ENCODE results near the gene GRK1.

DNA sequence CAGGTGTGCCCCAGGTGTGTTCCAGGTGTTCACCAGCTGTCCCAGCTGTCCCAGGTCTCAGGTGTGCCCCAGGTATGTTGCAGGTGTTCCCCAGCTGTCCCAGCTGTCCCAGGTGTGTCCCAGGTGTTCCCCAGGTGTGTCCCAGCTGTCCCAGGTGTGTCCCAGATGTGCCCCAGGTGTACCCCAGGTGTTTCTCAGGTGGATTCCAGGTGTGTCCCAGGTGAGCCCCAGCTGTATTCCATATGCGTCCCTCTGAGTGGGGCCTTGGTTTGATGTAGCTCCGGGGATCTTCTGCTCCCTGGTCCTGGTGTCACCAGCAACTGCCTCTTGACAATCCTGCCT lies 719 bp upstream of the GRK1 start:
- no peak for TF ChIP-seq POLR2A (IDR thresholded peaks at IDR 0.05)
- TF ChIP-seq, protein P1, sequence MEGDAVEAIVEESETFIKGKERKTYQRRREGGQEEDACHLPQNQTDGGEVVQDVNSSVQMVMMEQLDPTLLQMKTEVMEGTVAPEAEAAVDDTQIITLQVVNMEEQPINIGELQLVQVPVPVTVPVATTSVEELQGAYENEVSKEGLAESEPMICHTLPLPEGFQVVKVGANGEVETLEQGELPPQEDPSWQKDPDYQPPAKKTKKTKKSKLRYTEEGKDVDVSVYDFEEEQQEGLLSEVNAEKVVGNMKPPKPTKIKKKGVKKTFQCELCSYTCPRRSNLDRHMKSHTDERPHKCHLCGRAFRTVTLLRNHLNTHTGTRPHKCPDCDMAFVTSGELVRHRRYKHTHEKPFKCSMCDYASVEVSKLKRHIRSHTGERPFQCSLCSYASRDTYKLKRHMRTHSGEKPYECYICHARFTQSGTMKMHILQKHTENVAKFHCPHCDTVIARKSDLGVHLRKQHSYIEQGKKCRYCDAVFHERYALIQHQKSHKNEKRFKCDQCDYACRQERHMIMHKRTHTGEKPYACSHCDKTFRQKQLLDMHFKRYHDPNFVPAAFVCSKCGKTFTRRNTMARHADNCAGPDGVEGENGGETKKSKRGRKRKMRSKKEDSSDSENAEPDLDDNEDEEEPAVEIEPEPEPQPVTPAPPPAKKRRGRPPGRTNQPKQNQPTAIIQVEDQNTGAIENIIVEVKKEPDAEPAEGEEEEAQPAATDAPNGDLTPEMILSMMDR (IDR thresholded peaks at IDR 0.05): no peak

All from breast epithelium (tissue), 3 donors.